KBM-7 (cell line): ENCODE measurements around the gene ZRANB2.

Experiments
- DNase-seq: peaks from one replicate; pipeline ENCODE4 v3.0.0-alpha.2; 2015
- in situ Hi-C: fragments of 300-500 bp; cut with MboI; formaldehyde crosslinking; loops from 2 replicates; pipeline ENCODE4 v1.14.3; 2020; ENCODE audit warnings: low sequenced_read_pairs, low pct_unique_long_range_greater_than_20kb, mixed read lengths

Gene ZRANB2

GRCh38 chr1:71037829-71038620 is 42.8 kb downstream of the ZRANB2 start:
- in situ Hi-C loops = loop anchor here (25.0 kb wide), 1 partner anchor 501 kb away; no protein-coding TSS in a partner anchor
- DNase-seq = no peak

GRCh38 chr1:71037066-71037465 is 43.8 kb downstream of the ZRANB2 start:
- in situ Hi-C loops = loop anchor here (25.0 kb wide), 1 partner anchor 500 kb away; no protein-coding TSS in a partner anchor

GRCh38 chr1:71033136-71033535 is 47.7 kb downstream of the ZRANB2 start:
- DNase-seq = no peak
- in situ Hi-C loops = loop anchor here (25.0 kb wide), 1 partner anchor 496 kb away; no protein-coding TSS in a partner anchor

More at GRCh38 chr1:71037066-71037465, 43.8 kb downstream of the ZRANB2 start:
- DNase-seq = no peak

GRCh38 chr1:71031426-71031825 is 49.4 kb downstream of the ZRANB2 start:
- in situ Hi-C loops = loop anchor here (25.0 kb wide), 1 partner anchor 494 kb away; no protein-coding TSS in a partner anchor
- no peak for DNase-seq

GRCh38 chr1:71030026-71030425 is 50.8 kb downstream of the ZRANB2 start:
- in situ Hi-C loops = loop anchor here (25.0 kb wide), 1 partner anchor 493 kb away; no protein-coding TSS in a partner anchor
- no peak for DNase-seq

- DNase-seq = no peak
- in situ Hi-C loops = loop anchor here (25.0 kb wide), 1 partner anchor 492 kb away; no protein-coding TSS in a partner anchor
Observed at GRCh38 chr1:71028981-71029380, 51.9 kb downstream of the ZRANB2 start.

GRCh38 chr1:71027991-71028390 is 52.8 kb downstream of the ZRANB2 start:
- no peak for DNase-seq
- in situ Hi-C loops = loop anchor here (25.0 kb wide), 1 partner anchor 491 kb away; no protein-coding TSS in a partner anchor

- in situ Hi-C loops = loop anchor here (25.0 kb wide), 1 partner anchor 489 kb away; no protein-coding TSS in a partner anchor
- DNase-seq = no peak
Observed at GRCh38 chr1:71026093-71026492, 54.7 kb downstream of the ZRANB2 start.

GRCh38 chr1:71023515-71023914 is 57.3 kb downstream of the ZRANB2 start:
- DNase-seq = no peak
- in situ Hi-C loops = no loop called here

GRCh38 chr1:71019233-71019969 is 61.4 kb downstream of the ZRANB2 start:
- no peak for DNase-seq

GRCh38 chr1:71018791-71019190 is 62.0 kb downstream of the ZRANB2 start:
- in situ Hi-C loops = no loop called here
- DNase-seq = no peak

More at GRCh38 chr1:71019233-71019969, 61.4 kb downstream of the ZRANB2 start:
- in situ Hi-C loops = no loop called here

- in situ Hi-C loops = no loop called here
- DNase-seq = no peak
Observed at GRCh38 chr1:71015745-71016144, 65.1 kb downstream of the ZRANB2 start.

GRCh38 chr1:71014178-71014579 is 66.7 kb downstream of the ZRANB2 start:
- in situ Hi-C loops = no loop called here
- DNase-seq = no peak
